A549 treated with DMSO at 1 μM for 4 hours (cell line): ENCODE measurements around the gene TGM3. TPM values are rescaled to one million over a fixed set of nuclear protein-coding genes. Genes with fewer than 3 reads are reported as not detected.

ENCODE experiments used
- total RNA-seq: library from RNA; stranded (reverse); fragments of 200-300 nt; extraction: Qiagen RNA extraction; gene quantifications from 5 replicates; pipeline ENCODE4 v1.2.3, GENCODE V29; 2022; ENCODE audit warnings: low read depth

TGM3 gene, protein sequence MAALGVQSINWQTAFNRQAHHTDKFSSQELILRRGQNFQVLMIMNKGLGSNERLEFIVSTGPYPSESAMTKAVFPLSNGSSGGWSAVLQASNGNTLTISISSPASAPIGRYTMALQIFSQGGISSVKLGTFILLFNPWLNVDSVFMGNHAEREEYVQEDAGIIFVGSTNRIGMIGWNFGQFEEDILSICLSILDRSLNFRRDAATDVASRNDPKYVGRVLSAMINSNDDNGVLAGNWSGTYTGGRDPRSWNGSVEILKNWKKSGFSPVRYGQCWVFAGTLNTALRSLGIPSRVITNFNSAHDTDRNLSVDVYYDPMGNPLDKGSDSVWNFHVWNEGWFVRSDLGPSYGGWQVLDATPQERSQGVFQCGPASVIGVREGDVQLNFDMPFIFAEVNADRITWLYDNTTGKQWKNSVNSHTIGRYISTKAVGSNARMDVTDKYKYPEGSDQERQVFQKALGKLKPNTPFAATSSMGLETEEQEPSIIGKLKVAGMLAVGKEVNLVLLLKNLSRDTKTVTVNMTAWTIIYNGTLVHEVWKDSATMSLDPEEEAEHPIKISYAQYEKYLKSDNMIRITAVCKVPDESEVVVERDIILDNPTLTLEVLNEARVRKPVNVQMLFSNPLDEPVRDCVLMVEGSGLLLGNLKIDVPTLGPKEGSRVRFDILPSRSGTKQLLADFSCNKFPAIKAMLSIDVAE
- 0.07 to 0.11 TPM (median 0.08 TPM) in 3 of 5 replicates, not detected in the others for total RNA-seq

DNA sequence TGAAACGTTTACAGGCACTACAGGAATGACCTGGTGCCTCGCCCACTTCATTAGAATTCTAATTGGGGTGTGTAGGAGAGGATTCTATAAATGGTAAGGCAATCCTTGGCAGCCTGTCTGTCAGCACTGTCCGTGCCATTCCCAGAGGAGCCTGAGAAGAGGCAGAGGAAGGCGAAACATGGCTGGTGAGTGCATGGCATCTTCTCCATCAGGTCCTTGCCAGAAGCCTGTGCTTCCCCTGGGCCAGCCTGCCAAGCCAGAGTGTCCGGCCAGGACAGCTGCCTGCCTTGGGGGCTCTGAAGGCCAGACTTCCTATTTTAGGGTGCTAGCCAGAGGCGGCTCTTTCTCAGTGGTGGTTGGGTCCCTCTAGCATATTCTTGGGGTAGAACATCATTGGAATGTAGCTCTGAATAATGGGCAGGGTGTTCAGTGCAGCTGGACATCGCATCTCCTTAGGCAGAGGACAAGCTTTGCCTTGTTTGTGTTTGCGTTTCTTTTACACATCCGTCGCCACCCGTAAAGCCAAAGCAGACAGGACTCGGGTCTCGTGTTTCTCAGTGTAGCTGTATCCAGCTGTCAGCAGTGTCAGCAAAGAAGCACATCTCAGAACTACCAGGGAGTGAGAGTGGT, at the start of gene TGM3:
TSS of gene TGM3 (plus strand) at position 116 of the 630 bp plus-strand sequence. CDS start at position 179, 63 bp downstream.

DNA sequence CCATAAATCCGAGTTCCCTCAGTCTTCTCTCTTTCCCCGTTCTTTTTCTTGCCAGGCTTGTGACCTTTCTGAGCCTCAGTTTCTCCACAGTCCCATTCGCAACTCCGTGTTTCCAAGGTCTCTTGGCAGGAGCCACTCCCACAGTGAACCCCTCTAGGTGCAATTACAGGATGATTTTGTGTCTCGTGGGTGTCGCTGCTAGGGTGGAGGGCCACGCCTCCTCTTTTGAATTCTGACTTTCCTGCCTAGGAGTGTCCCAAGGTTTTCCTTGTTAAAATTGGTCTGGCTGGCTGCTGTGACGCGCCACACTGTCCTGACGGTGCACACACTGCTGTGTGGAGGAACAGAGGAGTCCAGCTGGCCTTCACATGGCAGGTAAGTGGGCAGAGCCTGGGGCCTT, 84.8 kb downstream of the TGM3 start, which contains the start of gene TGM6:
TSS of gene TGM6 (plus strand) at position 301 of the 400 bp plus-strand sequence. CDS start at position 369, 68 bp downstream.

Other genes with a start within 250 kb of the TGM3 start
- gene STK35, start 194.2 kb upstream of the TGM3 start, total RNA-seq, result 13.9 to 15.6 TPM (median 15.2 TPM) in 5 replicates
- not detected in 5 replicates for gene TGM6, start 84.9 kb downstream of the TGM3 start, total RNA-seq
- gene SNRPB, start 174.8 kb downstream of the TGM3 start, total RNA-seq, result 932 to 1,046 TPM (median 968 TPM) in 5 replicates
- gene ZNF343, start 212.9 kb downstream of the TGM3 start, total RNA-seq, result 12.7 to 17.9 TPM (median 15.2 TPM) in 5 replicates
- gene TMC2, start 240.6 kb downstream of the TGM3 start, total RNA-seq, result not detected in 5 replicates